ENCODE data around the gene ZFYVE26. TPM values are rescaled to one million over a fixed set of nuclear protein-coding genes. Genes with fewer than 3 reads are reported as not detected.

The ZFYVE26 gene
- 31.3 to 36.1 TPM (median 32.9 TPM) in 3 replicates for total RNA-seq

DNA sequence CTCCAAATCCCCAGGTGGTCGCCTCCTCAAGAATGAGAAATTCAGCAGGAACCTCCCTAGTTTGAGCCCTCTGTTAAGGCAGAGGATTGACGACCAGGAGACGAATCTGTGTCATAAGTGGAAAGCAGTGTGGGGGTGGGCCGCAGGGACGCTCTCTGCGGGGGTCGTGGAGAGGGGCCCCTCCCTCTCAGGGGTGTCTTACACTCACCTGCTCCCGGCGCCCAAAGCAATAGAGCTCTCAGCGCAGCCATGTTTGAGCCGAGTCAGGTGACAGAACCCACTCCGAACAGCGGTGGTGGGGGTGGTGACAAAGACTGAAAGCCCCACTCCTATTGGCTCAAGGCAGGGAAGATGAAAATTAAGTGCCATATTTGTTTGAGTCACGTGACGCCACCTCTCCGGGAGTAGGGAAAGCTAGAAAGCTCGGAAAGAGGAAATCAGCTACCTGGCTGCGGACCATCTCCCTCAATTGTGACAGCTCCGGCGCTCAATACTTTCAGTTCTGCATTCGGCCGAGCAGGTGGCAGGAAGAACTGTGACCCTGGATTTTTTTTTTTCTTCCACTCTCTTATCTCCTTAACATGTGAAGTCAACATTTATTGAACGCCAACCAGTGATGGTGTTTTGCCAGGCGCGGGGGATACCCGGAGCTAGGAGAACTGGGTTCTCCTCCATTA is at the start of gene ZFYVE26:
Gene ZFYVE26 (minus strand): TSS at position 265 of the 677 bp plus-strand sequence. CDS start 627 bp downstream, outside the sequence.
- no peaks in the 10 kb centered on the region for H3K9me3 Mint-ChIP-seq
- peak within 1 kb of the TSS; percentile 98 for H3K27ac Mint-ChIP-seq
- peak; percentile 77 to 83 for DNase-seq (ENCODE audit: low spot score in 2 of 2, unreplicated experiment in 2 of 2)
- no peaks in the 10 kb centered on the region for H3K27me3 Mint-ChIP-seq (ENCODE audit: low read depth)
- TF ChIP-seq, protein P1, sequence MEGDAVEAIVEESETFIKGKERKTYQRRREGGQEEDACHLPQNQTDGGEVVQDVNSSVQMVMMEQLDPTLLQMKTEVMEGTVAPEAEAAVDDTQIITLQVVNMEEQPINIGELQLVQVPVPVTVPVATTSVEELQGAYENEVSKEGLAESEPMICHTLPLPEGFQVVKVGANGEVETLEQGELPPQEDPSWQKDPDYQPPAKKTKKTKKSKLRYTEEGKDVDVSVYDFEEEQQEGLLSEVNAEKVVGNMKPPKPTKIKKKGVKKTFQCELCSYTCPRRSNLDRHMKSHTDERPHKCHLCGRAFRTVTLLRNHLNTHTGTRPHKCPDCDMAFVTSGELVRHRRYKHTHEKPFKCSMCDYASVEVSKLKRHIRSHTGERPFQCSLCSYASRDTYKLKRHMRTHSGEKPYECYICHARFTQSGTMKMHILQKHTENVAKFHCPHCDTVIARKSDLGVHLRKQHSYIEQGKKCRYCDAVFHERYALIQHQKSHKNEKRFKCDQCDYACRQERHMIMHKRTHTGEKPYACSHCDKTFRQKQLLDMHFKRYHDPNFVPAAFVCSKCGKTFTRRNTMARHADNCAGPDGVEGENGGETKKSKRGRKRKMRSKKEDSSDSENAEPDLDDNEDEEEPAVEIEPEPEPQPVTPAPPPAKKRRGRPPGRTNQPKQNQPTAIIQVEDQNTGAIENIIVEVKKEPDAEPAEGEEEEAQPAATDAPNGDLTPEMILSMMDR (IDR thresholded peaks at IDR 0.05; ENCODE audit: unreplicated experiment), result no peak
- H3K4me3 Mint-ChIP-seq, result peak within 1 kb of the TSS; percentile 84
- peaks cover 30% of the 10 kb centered on the region for H3K4me1 Mint-ChIP-seq
- peaks cover 6% of the 10 kb centered on the region for H3K36me3 Mint-ChIP-seq

DNA sequence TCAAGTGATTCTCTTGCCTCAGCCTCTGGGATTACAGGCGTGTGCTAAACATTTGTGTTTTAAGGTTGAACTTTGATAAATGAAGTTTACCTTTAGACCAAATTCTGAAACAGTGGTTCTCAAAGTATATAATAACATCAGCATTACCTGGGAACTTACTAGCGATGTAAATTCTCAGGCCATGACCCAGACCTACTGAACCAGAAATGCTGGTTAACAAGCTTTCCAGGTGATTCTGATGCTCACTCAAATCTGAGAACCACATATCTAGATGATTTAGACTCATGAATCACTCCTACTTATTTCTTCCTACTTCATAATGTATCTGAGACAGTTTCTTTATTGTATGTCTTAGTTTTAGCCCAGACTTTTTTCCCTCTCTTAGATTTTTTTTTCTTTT is 46.8 kb upstream of the ZFYVE26 start:
- TF ChIP-seq, protein P1 (IDR thresholded peaks at IDR 0.05; ENCODE audit: unreplicated experiment), result no peak
- Mint-ChIP-seq H3K36me3 (peaks cover 20% of the 10 kb centered on the region), H3K4me3 (no peak overlapping the region), H3K4me1 (peaks cover 8% of the 10 kb centered on the region), H3K27ac (no peak overlapping the region), H3K27me3 (ENCODE audit: low read depth) (no peaks in the 10 kb centered on the region), H3K9me3 (peaks cover 10% of the 10 kb centered on the region)
- no peak for DNase-seq (ENCODE audit: low spot score in 2 of 2, unreplicated experiment in 2 of 2)

DNA sequence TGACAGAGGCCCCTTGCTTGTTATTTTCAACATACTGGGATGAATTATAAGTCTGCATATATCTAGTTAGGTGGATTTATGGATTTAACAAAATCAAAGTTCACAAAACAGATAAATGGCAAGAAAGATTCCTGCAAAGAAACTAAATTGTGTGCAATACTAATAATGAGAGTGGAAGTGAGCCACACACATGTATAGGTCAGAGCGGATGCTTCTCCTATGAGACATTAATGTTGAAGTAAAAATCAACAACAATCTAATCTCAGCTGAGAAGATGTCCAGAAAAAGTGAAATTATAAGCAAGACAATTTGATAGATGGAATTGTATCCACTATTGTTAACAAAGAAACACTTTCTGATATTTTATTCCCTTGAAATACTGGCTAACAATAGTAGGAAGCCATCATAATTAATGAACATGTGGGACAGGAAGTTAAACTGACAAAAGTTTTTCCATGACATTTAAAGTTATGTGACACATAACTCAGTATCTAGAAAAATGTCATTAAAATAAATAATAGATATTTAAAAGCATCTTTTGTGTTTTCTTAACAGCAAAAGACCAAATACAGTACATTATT is 42.9 kb upstream of the ZFYVE26 start:
- TF ChIP-seq, protein P1 (IDR thresholded peaks at IDR 0.05; ENCODE audit: unreplicated experiment), result no peak
- H3K27me3 Mint-ChIP-seq (ENCODE audit: low read depth), result no peaks in the 10 kb centered on the region
- H3K4me1 Mint-ChIP-seq, result peaks cover 9% of the 10 kb centered on the region
- H3K27ac Mint-ChIP-seq, result no peak overlapping the region
- no peaks in the 10 kb centered on the region for H3K9me3 Mint-ChIP-seq
- H3K36me3 Mint-ChIP-seq, result no peaks in the 10 kb centered on the region
- H3K4me3 Mint-ChIP-seq, result no peak overlapping the region
- DNase-seq (ENCODE audit: low spot score in 2 of 2, unreplicated experiment in 2 of 2), result no peak

DNA sequence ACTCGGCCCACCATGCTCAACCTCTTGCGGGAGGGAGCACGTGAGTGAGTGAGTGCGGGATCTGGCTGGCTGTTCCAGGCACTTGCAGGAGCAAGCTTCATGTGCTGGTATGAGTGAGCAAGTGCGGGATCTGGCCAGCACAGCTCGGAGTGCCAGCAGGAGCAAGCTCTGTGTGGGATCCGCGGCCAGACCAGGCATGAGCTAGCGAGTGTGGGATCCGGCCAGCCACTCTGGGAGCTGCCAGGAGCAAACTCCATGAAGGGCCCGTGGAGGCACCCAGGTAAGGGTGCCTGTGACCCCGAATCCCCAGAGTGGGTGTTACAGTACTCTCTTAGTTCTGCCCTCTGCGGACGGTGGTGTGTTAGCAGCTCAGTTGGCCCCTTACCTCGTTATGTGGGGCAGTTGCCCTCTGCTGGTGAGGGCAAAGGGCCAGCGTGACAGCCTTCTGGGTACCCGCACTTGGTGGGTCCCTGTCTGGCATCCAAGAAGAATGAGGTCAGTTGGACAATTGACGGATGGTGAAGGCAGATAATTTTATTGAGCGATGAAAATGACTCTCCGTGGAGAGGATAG is 41.5 kb upstream of the ZFYVE26 start:
- Mint-ChIP-seq H3K27me3 (ENCODE audit: low read depth) (no peaks in the 10 kb centered on the region), H3K27ac (no peak overlapping the region), H3K9me3 (no peaks in the 10 kb centered on the region), H3K4me3 (no peak overlapping the region), H3K4me1 (peaks cover 8% of the 10 kb centered on the region), H3K36me3 (no peaks in the 10 kb centered on the region)
- TF ChIP-seq, protein P1 (IDR thresholded peaks at IDR 0.05; ENCODE audit: unreplicated experiment), result no peak
- no peak for DNase-seq (ENCODE audit: low spot score in 2 of 2, unreplicated experiment in 2 of 2)

DNA sequence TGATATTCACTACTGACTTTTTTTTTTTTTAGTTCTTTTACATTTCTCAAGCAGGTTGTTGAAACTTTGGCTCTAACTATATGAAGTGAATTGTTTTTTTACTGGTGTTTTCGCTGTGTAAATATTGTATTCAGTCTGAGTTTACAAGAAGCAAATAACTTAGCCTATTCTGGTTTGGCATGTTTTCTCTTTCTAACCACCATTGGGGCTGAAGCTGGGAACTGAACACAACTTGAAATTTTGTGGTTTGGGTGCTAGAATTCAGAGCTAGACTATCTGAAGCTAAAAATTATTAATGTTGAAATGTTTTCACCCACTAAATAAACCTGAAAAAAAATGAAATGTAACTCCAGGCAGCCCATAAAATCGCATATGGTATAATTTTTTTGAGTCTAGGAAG is 40.4 kb upstream of the ZFYVE26 start:
- TF ChIP-seq, protein P1 (IDR thresholded peaks at IDR 0.05; ENCODE audit: unreplicated experiment), result no peak
- Mint-ChIP-seq H3K27me3 (ENCODE audit: low read depth) (no peaks in the 10 kb centered on the region), H3K4me3 (no peak overlapping the region), H3K4me1 (peaks cover 8% of the 10 kb centered on the region), H3K27ac (no peak overlapping the region), H3K36me3 (no peaks in the 10 kb centered on the region), H3K9me3 (no peaks in the 10 kb centered on the region)
- no peak for DNase-seq (ENCODE audit: low spot score in 2 of 2, unreplicated experiment in 2 of 2)

Measured in mesothelial cell of epicardium (in vitro differentiated cells).